ENCODE results near the gene IL6.

GRCh38 chr7:22771194-22771871 is 44.3 kb downstream of the IL6 start:
- TF ChIP-seq POLR2AphosphoS5 (IDR thresholded peaks at IDR 0.05; ENCODE audit: low read depth, low read length), result no peak
- no peak for TF ChIP-seq POLR2A (IDR thresholded peaks at IDR 0.05; ENCODE audit: low read depth, low read length)
